H1 (cell line): ENCODE data around the gene ATG16L2. TPM values are rescaled to one million over a fixed set of nuclear protein-coding genes. Genes with fewer than 3 reads are reported as not detected.

Experiments used
- CTCF ChIA-PET: fragments of 300-600 bp; sonication (Branson Sonifier 250); formaldehyde crosslinking; loops from one replicate; lab custom pipeline; 2021; ENCODE audit not compliant: partially characterized antibody; lab: Charles Lee
- POLR2A ChIA-PET: fragments of 300-600 bp; sonication (Branson Sonifier 250); formaldehyde crosslinking; loops from one replicate; lab custom pipeline; 2021; ENCODE audit warnings: inconsistent platforms; ENCODE audit not compliant: partially characterized antibody; lab: Charles Lee
- DNase-seq, 2 experiments: peaks; one replicate each; pipeline versions ENCODE4 v3.0.0 to v3.0.0-alpha.2; 2010 to 2022; ENCODE audit warnings: low spot score in 2 of 2, low read depth in 1 of 2, mixed read lengths in 1 of 2
- FAIRE-seq: peaks from 2 replicates; lab custom pipeline; 2011; peaks lifted over from hg19 to GRCh38; lab: Jason Lieb, UNC
- H2AFZ ChIP-seq: 2 replicates; pipeline ENCODE4 v1.8.1; 2012; ENCODE audit warnings: low read length, inconsistent platforms
- H2AK5ac ChIP-seq: 2 replicates; pipeline ENCODE4 v1.6.1; 2013; ENCODE audit warnings: low read depth, low read length
- H2BK120ac ChIP-seq: replicated peaks from 2 replicates; pipeline ENCODE3; 2013; ENCODE audit warnings: low read depth, low read length, inconsistent platforms
- H2BK12ac ChIP-seq: 2 replicates; pipeline ENCODE4 v1.6.1; 2013; ENCODE audit warnings: low read depth, low read length
- H2BK15ac ChIP-seq: 2 replicates; pipeline ENCODE4 v1.6.1; 2013; ENCODE audit warnings: low read length
- H2BK20ac ChIP-seq: 2 replicates; pipeline ENCODE4 v1.6.1; 2013; ENCODE audit warnings: low read length
- H2BK5ac ChIP-seq: 2 replicates; pipeline ENCODE4 v1.6.1; 2013; ENCODE audit warnings: low read depth, low read length
- H3K14ac ChIP-seq: 2 replicates; pipeline ENCODE4 v1.6.1; 2013; ENCODE audit warnings: inconsistent platforms; ENCODE audit not compliant: insufficient read length
- H3K18ac ChIP-seq: 2 replicates; pipeline ENCODE4 v1.6.1; 2013; ENCODE audit warnings: low read length; ENCODE audit errors: extremely low read depth
- H3K23ac ChIP-seq: 2 replicates; pipeline ENCODE4 v1.6.1; 2013; ENCODE audit warnings: inconsistent platforms; ENCODE audit not compliant: insufficient read length
- H3K23me2 ChIP-seq: 2 replicates; pipeline ENCODE4 v1.6.1; 2013; ENCODE audit warnings: low read depth, low read length
- H3K27ac ChIP-seq: 2 replicates; pipeline ENCODE4 v1.6.1; 2011; ENCODE audit warnings: low read depth, low read length, inconsistent platforms
- H3K27me3 ChIP-seq, 4 experiments: replicated peaks in 1 of 4; 1 replicate in 1 of 4; 2 replicates in 3 of 4; pipeline versions ENCODE4 v1.6.1 to v1.8.1; 2011 to 2013; ENCODE audit warnings: low read length in 3 of 4, mild to moderate bottlenecking in 3 of 4, inconsistent platforms in 2 of 4, mixed read lengths in 2 of 4, moderate library complexity in 1 of 4; ENCODE audit not compliant: control insufficient read depth in 3 of 4, insufficient read depth in 3 of 4; ENCODE audit errors: extremely low read depth in 1 of 4
- H3K36me3 ChIP-seq, 4 experiments: 2 replicates each; pipeline versions ENCODE4 v1.6.1 to v1.8.1; 2011 to 2013; ENCODE audit warnings: mild to moderate bottlenecking in 4 of 4, low read length in 3 of 4, moderate library complexity in 2 of 4, control low read depth in 1 of 4, inconsistent platforms in 1 of 4; ENCODE audit not compliant: insufficient read depth in 4 of 4, control insufficient read depth in 2 of 4
- H3K4ac ChIP-seq: replicated peaks from 2 replicates; pipeline ENCODE3; 2013; ENCODE audit warnings: low read length, low read depth, mixed read lengths, inconsistent platforms; ENCODE audit not compliant: insufficient read length
- H3K4me1 ChIP-seq, 4 experiments: replicated peaks in 1 of 4; 1 replicate in 1 of 4; 2 replicates in 3 of 4; pipeline versions ENCODE4 v1.6.1 to v1.8.1; 2011 to 2013; ENCODE audit warnings: low read length in 3 of 4, inconsistent platforms in 2 of 4, mixed read lengths in 1 of 4; ENCODE audit not compliant: insufficient read depth in 4 of 4, control insufficient read depth in 3 of 4
- H3K4me2 ChIP-seq, 2 experiments: 2 replicates each; pipeline versions ENCODE4 v1.6.1 to v1.8.1; 2011 to 2013; ENCODE audit warnings: low read depth in 2 of 2, low read length in 2 of 2, control low read depth in 1 of 2, inconsistent platforms in 1 of 2, mild to moderate bottlenecking in 1 of 2; ENCODE audit not compliant: insufficient read depth in 1 of 2
- H3K4me3 ChIP-seq, 4 experiments: fragments of 200-600, 300-600 bp in 1 of 4; sonication (generic), shearing (Covaris generic), sonication (Bioruptor Twin) in 1 of 4; 2 replicates each; pipeline versions ENCODE4 v1.5.1 to v1.8.1; 2011 to 2016; ENCODE audit warnings: low read length in 4 of 4, low read depth in 3 of 4, control low read depth in 2 of 4, inconsistent platforms in 2 of 4, mild to moderate bottlenecking in 2 of 4, mixed read lengths in 1 of 4, moderate library complexity in 1 of 4; ENCODE audit not compliant: insufficient read depth in 2 of 4; ENCODE audit errors: extremely low read depth in 1 of 4
- H3K56ac ChIP-seq: replicated peaks from 2 replicates; pipeline ENCODE3; 2013; ENCODE audit warnings: low read depth, mild to moderate bottlenecking, mixed read lengths, low read length, inconsistent platforms; ENCODE audit not compliant: insufficient read length
- H3K79me1 ChIP-seq: 2 replicates; pipeline ENCODE4 v1.6.1; 2013; ENCODE audit warnings: low read depth, low read length, control low read depth
- H3K79me2 ChIP-seq, 2 experiments: 2 replicates each; pipeline versions ENCODE4 v1.6.1 to v1.8.1; 2012 to 2013; ENCODE audit warnings: low read length in 2 of 2, mild to moderate bottlenecking in 2 of 2, inconsistent platforms in 1 of 2; ENCODE audit not compliant: insufficient read depth in 2 of 2, control insufficient read depth in 1 of 2
- H3K9ac ChIP-seq, 4 experiments: replicated peaks in 1 of 4; 1 replicate in 1 of 4; 2 replicates in 3 of 4; pipeline versions ENCODE4 v1.6.1 to v1.8.1; 2011 to 2013; ENCODE audit warnings: low read depth in 3 of 4, low read length in 3 of 4, control low read depth in 2 of 4, mild to moderate bottlenecking in 2 of 4, moderate library complexity in 2 of 4, inconsistent platforms in 1 of 4; ENCODE audit errors: extremely low read depth in 1 of 4
- H3K9me3 ChIP-seq, 2 experiments: 2 replicates each; pipeline versions ENCODE4 v1.6.1 to v1.8.1; 2012 to 2013; ENCODE audit warnings: mild to moderate bottlenecking in 2 of 2, moderate library complexity in 2 of 2, control low read depth in 1 of 2, inconsistent platforms in 1 of 2, low read depth in 1 of 2, low read length in 1 of 2, mixed read lengths in 1 of 2; ENCODE audit not compliant: insufficient read depth in 2 of 2
- H4K20me1 ChIP-seq, 2 experiments: replicated peaks in 1 of 2; 2 replicates each; pipeline versions ENCODE3 to v1.8.1; 2011 to 2013; ENCODE audit warnings: inconsistent platforms in 2 of 2, low read length in 2 of 2, mild to moderate bottlenecking in 1 of 2; ENCODE audit not compliant: insufficient read depth in 2 of 2, control insufficient read depth in 1 of 2
- H4K5ac ChIP-seq: 2 replicates; pipeline ENCODE4 v1.6.1; 2013; ENCODE audit warnings: low read length, low read depth, mixed read lengths, inconsistent platforms; ENCODE audit not compliant: insufficient read length
- H4K8ac ChIP-seq: 2 replicates; pipeline ENCODE4 v1.8.0; 2013; ENCODE audit warnings: mild to moderate bottlenecking, moderate library complexity, low read length, inconsistent platforms; ENCODE audit not compliant: insufficient read depth; ENCODE audit errors: extremely low read depth
- H4K91ac ChIP-seq: replicated peaks from 2 replicates; pipeline ENCODE3; 2013; ENCODE audit warnings: low read length, mixed read lengths, inconsistent platforms; ENCODE audit not compliant: insufficient read length
- BCL11A ChIP-seq, 2 experiments: IDR thresholded peaks; one replicate each; pipeline ENCODE4 v1.6.1; 2011; ENCODE audit warnings: low read depth in 2 of 2, low read length in 2 of 2, mild to moderate bottlenecking in 2 of 2
- BRCA1 ChIP-seq: IDR thresholded peaks from 2 replicates; pipeline ENCODE4 v1.6.1; 2012; ENCODE audit warnings: low read depth, low read length, improper control_type of control experiment
- EGR1 ChIP-seq: IDR thresholded peaks from 2 replicates; pipeline ENCODE4 v1.6.1; 2011; ENCODE audit warnings: low read depth, low read length, borderline replicate concordance
- NANOG ChIP-seq: IDR thresholded peaks from 2 replicates; pipeline ENCODE4 v1.6.1; 2011; ENCODE audit warnings: low read length, low read depth, mild to moderate bottlenecking, inconsistent platforms; ENCODE audit not compliant: insufficient read depth, poor library complexity, severe bottlenecking
- PHF8 ChIP-seq: fragments of 200-600 bp; sonication (generic); conservative IDR thresholded peaks from 2 replicates; pipeline ENCODE4 v1.7.1; 2012; ENCODE audit warnings: low read depth, mild to moderate bottlenecking, inconsistent platforms, low read length, moderate library complexity
- POLR2A ChIP-seq, 2 experiments: IDR thresholded peaks; 1 replicate in 1 of 2; 2 replicates in 1 of 2; pipeline ENCODE4 v1.6.1; 2011; ENCODE audit warnings: low read depth in 2 of 2, low read length in 2 of 2, mild to moderate bottlenecking in 2 of 2; ENCODE audit errors: control extremely low read depth in 1 of 2
- POLR2AphosphoS5 ChIP-seq: IDR thresholded peaks from 2 replicates; pipeline ENCODE4 v1.6.1; 2011; ENCODE audit warnings: low read depth, low read length
- WGBS, 2 experiments: shearing (Covaris generic) in 1 of 2; methylation state at CpG; one replicate each; pipeline versions ENCODE4 v1.1.6 to v1.1.7; 2013 to 2015; ENCODE audit warnings: low lambda C conversion rate in 2 of 2, mixed read lengths in 2 of 2, inconsistent platforms in 1 of 2, low coverage in 1 of 2, missing lambda C conversion rate in 1 of 2; ENCODE audit not compliant: insufficient replicate concordance in 2 of 2, insufficient coverage in 1 of 2, insufficient read length in 1 of 2; ENCODE audit errors: extremely low coverage in 1 of 2, missing lambda C conversion rate in 1 of 2; 5-methylcytosine and 5-hydroxymethylcytosine counted together
- polyA plus RNA-seq, 7 experiments: library from polyadenylated mRNA; depleted of rRNA in 3 of 7; stranded (reverse) in 5 of 7; unstranded in 2 of 7; fragments of >200 nt in 5 of 7; fragments of 200-250 nt in 2 of 7; gene quantifications; 1 replicate in 5 of 7; 2 replicates in 1 of 7; 4 replicates in 1 of 7; pipeline versions ENCODE4 v1.2.1 to v1.2.3, GENCODE V29; 2011 to 2013; ENCODE audit warnings: missing spikeins in 2 of 7, mixed read lengths in 2 of 7
- total RNA-seq: library from RNA; stranded (reverse); fragmentation: NEBNext Ultra II Directional; extraction: Animal tissue kit (Norgen Biotek cat#: 25700); gene quantifications from 2 replicates; pipeline ENCODE4 v1.2.1, GENCODE V29; 2021

The ATG16L2 gene
- total and polyA plus RNA-seq, 2 of the 8 experiments (the other 6 are each of a cell fraction or from before 2014, with no cell fraction given) = 11.0 to 18.5 TPM

DNA sequence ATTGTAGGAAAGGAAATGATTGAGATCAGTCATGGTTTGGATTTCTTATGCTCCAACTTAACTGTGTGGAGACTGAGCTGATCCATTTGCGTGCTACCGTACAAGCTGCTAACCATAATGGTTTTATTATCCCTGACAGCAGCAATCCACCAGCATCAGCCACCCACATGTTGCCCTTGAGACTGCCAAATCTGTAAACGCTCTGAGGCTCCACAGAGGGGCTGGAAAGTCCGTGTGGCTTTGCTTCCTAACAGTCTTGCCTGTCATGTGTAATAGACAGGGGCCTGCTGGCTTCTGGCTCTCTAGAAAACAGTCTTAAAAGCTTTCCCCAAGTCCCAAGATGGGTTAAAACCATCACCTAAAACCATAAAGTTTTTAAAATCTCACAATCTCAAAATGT, 30.1 kb downstream of the ATG16L2 start:
- Histone ChIP-seq H2BK120ac (no peak overlapping the region), H4K5ac (no peak overlapping the region), H3K4me2 (no peak overlapping the region), H3K23me2 (no peaks in the 10 kb centered on the region), H2BK12ac (no peak overlapping the region), H3K18ac (no peak overlapping the region), H3K4ac (no peak overlapping the region), H3K14ac (no peak overlapping the region), H2BK20ac (no peak overlapping the region), H3K79me1 (no peaks in the 10 kb centered on the region), H3K9me3 (no peaks in the 10 kb centered on the region), H3K27ac (no peak overlapping the region), H2AFZ (no peak overlapping the region), H3K36me3 (no peaks in the 10 kb centered on the region), H3K4me3 (no peak overlapping the region), H3K56ac (no peak overlapping the region), H3K4me1 (no peaks in the 10 kb centered on the region), H4K91ac (no peak overlapping the region), H4K8ac (no peak overlapping the region), H2AK5ac (no peak overlapping the region), H2BK15ac (no peak overlapping the region), H3K27me3 (no peaks in the 10 kb centered on the region), H3K23ac (no peak overlapping the region), H3K79me2 (no peaks in the 10 kb centered on the region), H2BK5ac (no peak overlapping the region), H3K9ac (no peak overlapping the region), H4K20me1 (no peaks in the 10 kb centered on the region)
- TF ChIP-seq EGR1 (no peak), BCL11A (IDR thresholded peaks at IDR 0.05; ENCODE audit: low read depth in 2 of 2, low read length in 2 of 2) (no peak), PHF8 (no peak), POLR2A (IDR thresholded peaks at IDR 0.05; ENCODE audit: control extremely low read depth in 1 of 2, low read depth in 2 of 2, low read length in 2 of 2) (no peak), NANOG (no peak), BRCA1 (no peak), POLR2AphosphoS5 (no peak)
- ChIA-PET CTCF (interaction anchor here (0.7 to 4.7 kb wide), 4 partner anchors 12 to 335 kb away, joined by 3 to 37 read pairs (median 15); no protein-coding TSS in a partner anchor), POLR2A (interaction anchor here (0.9 kb wide), 1 partner anchor 13 kb away, joined by 4 read pairs; no protein-coding TSS in a partner anchor)
- DNase-seq (no peak), FAIRE-seq (no peak)
- 89% methylated on average over 4 of the region's 4 CpGs; no CpG with 5 or more reads in 1 of the 2 experiments for WGBS, 2 experiments
